Neural cell (in vitro differentiated cells): ENCODE measurements around the gene TLX2. TPM values are rescaled to one million over a fixed set of nuclear protein-coding genes. Genes with fewer than 3 reads are reported as not detected.

ENCODE experiments used
- H2AFZ ChIP-seq: fragments of 200-600, 300-800 bp; sonication (generic), shearing (Covaris generic); 2 replicates; pipeline ENCODE4 v1.6.0; 2014; ENCODE audit warnings: low read depth, mild to moderate bottlenecking, antibody characterized with exemption, low read length, moderate library complexity
- H3F3A ChIP-seq: fragments of 200-600 bp; shearing (Covaris generic); 2 replicates; pipeline ENCODE4 v1.6.1; 2016; ENCODE audit warnings: mild to moderate bottlenecking, moderate library complexity, mixed read lengths, antibody characterized with exemption, low read length; ENCODE audit not compliant: insufficient read depth, poor library complexity, severe bottlenecking
- H3K27ac ChIP-seq: fragments of 200-600, 300-800 bp; sonication (generic), shearing (Covaris generic); 2 replicates; pipeline ENCODE4 v1.5.1; 2014; ENCODE audit warnings: mild to moderate bottlenecking, low read length, moderate library complexity
- H3K27me3 ChIP-seq: fragments of 300-800, 200-600 bp; sonication (generic), shearing (Covaris generic); 2 replicates; pipeline ENCODE4 v1.6.0; 2014; ENCODE audit warnings: mild to moderate bottlenecking, low read depth, low read length, moderate library complexity; ENCODE audit not compliant: insufficient read depth
- H3K36me3 ChIP-seq: fragments of 300-800, 200-600 bp; sonication (generic), shearing (Covaris generic); 2 replicates; pipeline ENCODE4 v1.5.1; 2014; ENCODE audit warnings: mild to moderate bottlenecking, antibody characterized with exemption, low read length, moderate library complexity; ENCODE audit not compliant: insufficient read depth
- H3K4me2 ChIP-seq: fragments of 300-800, 200-600 bp; sonication (generic), shearing (Covaris generic); 2 replicates; pipeline ENCODE4 v1.6.0; 2014; ENCODE audit warnings: mild to moderate bottlenecking, low read length
- H3K4me3 ChIP-seq: fragments of 300-800, 200-600 bp; sonication (generic), shearing (Covaris generic); 2 replicates; pipeline ENCODE4 v1.5.1; 2014; ENCODE audit warnings: mild to moderate bottlenecking, low read length, moderate library complexity
- H3K79me2 ChIP-seq: fragments of 200-600 bp; shearing (Covaris generic); replicated peaks from 2 replicates; pipeline ENCODE4 v1.6.0; 2014; ENCODE audit warnings: mild to moderate bottlenecking, low read length, moderate library complexity; ENCODE audit not compliant: insufficient read depth
- H3K9ac ChIP-seq: fragments of 300-800, 200-600 bp; sonication (generic), shearing (Covaris generic); 2 replicates; pipeline ENCODE4 v1.6.1; 2016; ENCODE audit warnings: mild to moderate bottlenecking, low read length, mixed read lengths
- H3K9me2 ChIP-seq: fragments of 200-600 bp; shearing (Covaris generic); 2 replicates; pipeline ENCODE4 v1.6.1; 2016; ENCODE audit warnings: mild to moderate bottlenecking, low read length, mixed read lengths; ENCODE audit not compliant: insufficient read depth
- H3K9me3 ChIP-seq: fragments of 200-600, 300-800 bp; sonication (generic), shearing (Covaris generic); 2 replicates; pipeline ENCODE4 v1.6.1; 2016; ENCODE audit warnings: mild to moderate bottlenecking, mixed run types, low read length, moderate library complexity, mixed read lengths
- H4K20me1 ChIP-seq: fragments of 200-600 bp; shearing (Covaris generic); 2 replicates; pipeline ENCODE4 v1.6.1; 2016; ENCODE audit warnings: mild to moderate bottlenecking, mixed run types; ENCODE audit not compliant: insufficient read depth
- EP300 ChIP-seq: fragments of 450-650 bp; conservative IDR thresholded peaks from 2 replicates; pipeline ENCODE4 v1.6.1; 2014; ENCODE audit warnings: antibody characterized with exemption, mild to moderate bottlenecking, moderate library complexity; ENCODE audit not compliant: poor library complexity, severe bottlenecking
- EZH2 ChIP-seq: fragments of 200-600, 300-800 bp; shearing (Covaris generic), sonication (generic); IDR thresholded peaks from 2 replicates; pipeline ENCODE4 v1.6.1; 2014; ENCODE audit warnings: antibody characterized with exemption, low read length, borderline replicate concordance, mild to moderate bottlenecking; ENCODE audit not compliant: insufficient read depth, poor library complexity, severe bottlenecking
- MXI1 ChIP-seq: fragments of 450-650 bp; conservative IDR thresholded peaks from 2 replicates; pipeline ENCODE4 v1.6.1; 2014; ENCODE audit warnings: antibody characterized with exemption, mild to moderate bottlenecking; ENCODE audit not compliant: poor library complexity, severe bottlenecking
- POLR2AphosphoS5 ChIP-seq: IDR thresholded peaks from 2 replicates; pipeline ENCODE4 v1.6.1; 2012
- RAD21 ChIP-seq: fragments of 450-650 bp; conservative IDR thresholded peaks from 2 replicates; pipeline ENCODE4 v1.6.1; 2014; ENCODE audit warnings: antibody characterized with exemption, mild to moderate bottlenecking, moderate library complexity
- SMC3 ChIP-seq: fragments of 450-650 bp; conservative IDR thresholded peaks from 2 replicates; pipeline ENCODE4 v1.6.1; 2014; ENCODE audit warnings: antibody characterized with exemption, mild to moderate bottlenecking, moderate library complexity; ENCODE audit not compliant: poor library complexity
- TAF1 ChIP-seq: IDR thresholded peaks from 2 replicates; pipeline ENCODE4 v1.6.1; 2012; ENCODE audit warnings: low read depth
- polyA plus RNA-seq: library from polyadenylated mRNA; depleted of rRNA; stranded (reverse); fragments of >200 nt; gene quantifications from 2 replicates; pipeline ENCODE4 v1.2.3, GENCODE V29; 2014
- TF ChIP-seq, protein P1 (sequence below): IDR thresholded peaks from 2 replicates; pipeline ENCODE4 v1.6.1; 2012; ENCODE audit warnings: borderline replicate concordance
- TF ChIP-seq, protein P2 (sequence below): fragments of 450-650 bp; IDR thresholded peaks from 2 replicates; pipeline ENCODE4 v1.5.1; 2014; ENCODE audit warnings: antibody characterized with exemption, mild to moderate bottlenecking, moderate library complexity; ENCODE audit not compliant: poor library complexity, severe bottlenecking

The TLX2 gene
- polyA plus RNA-seq, 1 donor from 2014 or later = not detected

DNA sequence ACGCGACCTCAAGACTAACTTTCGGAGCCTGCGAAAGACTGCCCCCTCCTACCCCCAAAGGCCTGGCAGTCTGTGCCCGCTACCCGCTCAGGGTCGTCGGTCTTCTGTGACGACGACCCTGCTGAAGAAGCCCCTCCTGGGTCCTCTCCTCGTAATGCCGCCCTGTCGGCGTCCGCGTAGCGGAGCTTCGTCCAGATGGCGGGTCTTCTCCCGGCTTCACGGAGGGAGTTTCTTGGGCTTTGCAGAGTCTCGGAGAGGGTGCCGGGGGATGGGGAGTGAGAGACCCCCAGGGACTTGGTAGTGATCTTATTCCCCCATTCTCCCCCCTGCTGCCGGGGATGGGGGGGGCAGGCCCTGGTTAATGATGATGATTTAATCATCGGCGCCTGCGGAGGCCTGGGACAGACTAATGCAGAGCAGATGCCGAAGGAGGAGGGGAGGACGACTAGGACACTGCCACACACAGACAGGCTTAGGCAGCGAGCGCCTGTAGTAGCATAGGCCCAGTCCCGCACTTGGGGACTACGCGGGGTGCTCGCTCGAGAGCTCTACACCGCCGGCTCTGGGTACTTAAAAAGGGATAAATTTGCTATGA is 6.2 kb upstream of the TLX2 start:
- H3K9me2 ChIP-seq = no peaks in the 10 kb centered on the region
- peak overlapping the region; percentile 70 for H3K4me3 ChIP-seq
- H3K27ac ChIP-seq = peak overlapping the region; percentile 98
- peaks cover 6% of the 10 kb centered on the region for H3K79me2 ChIP-seq
- no peaks in the 10 kb centered on the region for H3K9me3 ChIP-seq
- peak overlapping the region; percentile 57 for H3K4me2 ChIP-seq
- H4K20me1 ChIP-seq = no peaks in the 10 kb centered on the region
- TF ChIP-seq, protein P1, sequence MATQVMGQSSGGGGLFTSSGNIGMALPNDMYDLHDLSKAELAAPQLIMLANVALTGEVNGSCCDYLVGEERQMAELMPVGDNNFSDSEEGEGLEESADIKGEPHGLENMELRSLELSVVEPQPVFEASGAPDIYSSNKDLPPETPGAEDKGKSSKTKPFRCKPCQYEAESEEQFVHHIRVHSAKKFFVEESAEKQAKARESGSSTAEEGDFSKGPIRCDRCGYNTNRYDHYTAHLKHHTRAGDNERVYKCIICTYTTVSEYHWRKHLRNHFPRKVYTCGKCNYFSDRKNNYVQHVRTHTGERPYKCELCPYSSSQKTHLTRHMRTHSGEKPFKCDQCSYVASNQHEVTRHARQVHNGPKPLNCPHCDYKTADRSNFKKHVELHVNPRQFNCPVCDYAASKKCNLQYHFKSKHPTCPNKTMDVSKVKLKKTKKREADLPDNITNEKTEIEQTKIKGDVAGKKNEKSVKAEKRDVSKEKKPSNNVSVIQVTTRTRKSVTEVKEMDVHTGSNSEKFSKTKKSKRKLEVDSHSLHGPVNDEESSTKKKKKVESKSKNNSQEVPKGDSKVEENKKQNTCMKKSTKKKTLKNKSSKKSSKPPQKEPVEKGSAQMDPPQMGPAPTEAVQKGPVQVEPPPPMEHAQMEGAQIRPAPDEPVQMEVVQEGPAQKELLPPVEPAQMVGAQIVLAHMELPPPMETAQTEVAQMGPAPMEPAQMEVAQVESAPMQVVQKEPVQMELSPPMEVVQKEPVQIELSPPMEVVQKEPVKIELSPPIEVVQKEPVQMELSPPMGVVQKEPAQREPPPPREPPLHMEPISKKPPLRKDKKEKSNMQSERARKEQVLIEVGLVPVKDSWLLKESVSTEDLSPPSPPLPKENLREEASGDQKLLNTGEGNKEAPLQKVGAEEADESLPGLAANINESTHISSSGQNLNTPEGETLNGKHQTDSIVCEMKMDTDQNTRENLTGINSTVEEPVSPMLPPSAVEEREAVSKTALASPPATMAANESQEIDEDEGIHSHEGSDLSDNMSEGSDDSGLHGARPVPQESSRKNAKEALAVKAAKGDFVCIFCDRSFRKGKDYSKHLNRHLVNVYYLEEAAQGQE = peak; percentile 76
- TF ChIP-seq EZH2 = no peak
- H3K9ac ChIP-seq = peak overlapping the region; percentile 92
- H3K27me3 ChIP-seq = peaks cover 75% of the 10 kb centered on the region
- peaks cover 3% of the 10 kb centered on the region for H3F3A ChIP-seq
- peak overlapping the region; percentile 88 for H2AFZ ChIP-seq
- H3K36me3 ChIP-seq = peaks cover 7% of the 10 kb centered on the region

- H3K9ac ChIP-seq = no peak overlapping the region
- no peaks in the 10 kb centered on the region for H3K9me2 ChIP-seq
- no peak for TF ChIP-seq RAD21
- no peak for TF ChIP-seq SMC3
- TF ChIP-seq, protein P2, sequence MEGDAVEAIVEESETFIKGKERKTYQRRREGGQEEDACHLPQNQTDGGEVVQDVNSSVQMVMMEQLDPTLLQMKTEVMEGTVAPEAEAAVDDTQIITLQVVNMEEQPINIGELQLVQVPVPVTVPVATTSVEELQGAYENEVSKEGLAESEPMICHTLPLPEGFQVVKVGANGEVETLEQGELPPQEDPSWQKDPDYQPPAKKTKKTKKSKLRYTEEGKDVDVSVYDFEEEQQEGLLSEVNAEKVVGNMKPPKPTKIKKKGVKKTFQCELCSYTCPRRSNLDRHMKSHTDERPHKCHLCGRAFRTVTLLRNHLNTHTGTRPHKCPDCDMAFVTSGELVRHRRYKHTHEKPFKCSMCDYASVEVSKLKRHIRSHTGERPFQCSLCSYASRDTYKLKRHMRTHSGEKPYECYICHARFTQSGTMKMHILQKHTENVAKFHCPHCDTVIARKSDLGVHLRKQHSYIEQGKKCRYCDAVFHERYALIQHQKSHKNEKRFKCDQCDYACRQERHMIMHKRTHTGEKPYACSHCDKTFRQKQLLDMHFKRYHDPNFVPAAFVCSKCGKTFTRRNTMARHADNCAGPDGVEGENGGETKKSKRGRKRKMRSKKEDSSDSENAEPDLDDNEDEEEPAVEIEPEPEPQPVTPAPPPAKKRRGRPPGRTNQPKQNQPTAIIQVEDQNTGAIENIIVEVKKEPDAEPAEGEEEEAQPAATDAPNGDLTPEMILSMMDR = no peak
- no peak for TF ChIP-seq TAF1
- no peak for TF ChIP-seq MXI1
- TF ChIP-seq EP300 = no peak
- TF ChIP-seq, protein P1 = no peak
- TF ChIP-seq EZH2 = no peak
- no peak for TF ChIP-seq POLR2AphosphoS5
- H3K79me2 ChIP-seq = peaks cover 6% of the 10 kb centered on the region
- no peak overlapping the region for H2AFZ ChIP-seq
- H3F3A ChIP-seq = peaks cover 3% of the 10 kb centered on the region
- H3K4me2 ChIP-seq = no peak overlapping the region
- no peak overlapping the region for H3K4me3 ChIP-seq
- H3K27ac ChIP-seq = no peak overlapping the region
- peaks cover 75% of the 10 kb centered on the region for H3K27me3 ChIP-seq
- H3K36me3 ChIP-seq = peaks cover 6% of the 10 kb centered on the region
- H3K9me3 ChIP-seq = no peaks in the 10 kb centered on the region
- H4K20me1 ChIP-seq = no peaks in the 10 kb centered on the region
These were observed 4.0 kb upstream of the TLX2 start for GRCh38 chr2:74510272-74510671.
